ENCODE results near the gene RBBP9. TPM values are rescaled to one million over a fixed set of nuclear protein-coding genes. Genes with fewer than 3 reads are reported as not detected.

Gene RBBP9
- total RNA-seq, 1 experiment from 2014 or later: 12.2 TPM

DNA sequence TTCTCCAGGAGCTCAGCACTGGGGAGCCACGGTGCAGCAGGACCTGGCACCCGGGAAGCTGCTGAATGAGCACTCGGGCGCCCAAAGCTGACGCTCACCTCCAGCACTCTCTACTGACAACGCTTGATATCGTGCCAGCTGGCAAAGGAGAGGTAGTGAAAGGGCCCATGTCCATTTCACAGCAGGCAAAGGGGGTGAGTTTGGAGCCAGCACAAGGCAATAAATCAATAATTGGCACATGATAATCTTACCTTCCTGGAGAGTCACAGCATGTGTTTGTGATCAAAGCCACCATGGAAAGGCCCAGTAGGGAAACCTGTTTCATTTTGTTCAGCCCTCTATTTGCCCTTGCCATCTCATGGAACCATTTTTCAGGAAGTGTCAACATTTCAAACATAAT, 46.9 kb upstream of the RBBP9 start:
- TF ChIP-seq, protein P1, sequence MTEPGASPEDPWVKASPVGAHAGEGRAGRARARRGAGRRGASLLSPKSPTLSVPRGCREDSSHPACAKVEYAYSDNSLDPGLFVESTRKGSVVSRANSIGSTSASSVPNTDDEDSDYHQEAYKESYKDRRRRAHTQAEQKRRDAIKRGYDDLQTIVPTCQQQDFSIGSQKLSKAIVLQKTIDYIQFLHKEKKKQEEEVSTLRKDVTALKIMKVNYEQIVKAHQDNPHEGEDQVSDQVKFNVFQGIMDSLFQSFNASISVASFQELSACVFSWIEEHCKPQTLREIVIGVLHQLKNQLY (CRISPR knock-in tag; IDR thresholded peaks at IDR 0.05): no peak
- TF ChIP-seq, protein P2, sequence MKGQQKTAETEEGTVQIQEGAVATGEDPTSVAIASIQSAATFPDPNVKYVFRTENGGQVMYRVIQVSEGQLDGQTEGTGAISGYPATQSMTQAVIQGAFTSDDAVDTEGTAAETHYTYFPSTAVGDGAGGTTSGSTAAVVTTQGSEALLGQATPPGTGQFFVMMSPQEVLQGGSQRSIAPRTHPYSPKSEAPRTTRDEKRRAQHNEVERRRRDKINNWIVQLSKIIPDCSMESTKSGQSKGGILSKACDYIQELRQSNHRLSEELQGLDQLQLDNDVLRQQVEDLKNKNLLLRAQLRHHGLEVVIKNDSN (CRISPR knock-in tag; IDR thresholded peaks at IDR 0.05): no peak
- TF ChIP-seq, protein P3, sequence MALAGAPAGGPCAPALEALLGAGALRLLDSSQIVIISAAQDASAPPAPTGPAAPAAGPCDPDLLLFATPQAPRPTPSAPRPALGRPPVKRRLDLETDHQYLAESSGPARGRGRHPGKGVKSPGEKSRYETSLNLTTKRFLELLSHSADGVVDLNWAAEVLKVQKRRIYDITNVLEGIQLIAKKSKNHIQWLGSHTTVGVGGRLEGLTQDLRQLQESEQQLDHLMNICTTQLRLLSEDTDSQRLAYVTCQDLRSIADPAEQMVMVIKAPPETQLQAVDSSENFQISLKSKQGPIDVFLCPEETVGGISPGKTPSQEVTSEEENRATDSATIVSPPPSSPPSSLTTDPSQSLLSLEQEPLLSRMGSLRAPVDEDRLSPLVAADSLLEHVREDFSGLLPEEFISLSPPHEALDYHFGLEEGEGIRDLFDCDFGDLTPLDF (CRISPR knock-in tag; IDR thresholded peaks at IDR 0.05): no peak
- no peak for TF ChIP-seq SOX15 (CRISPR knock-in tag; IDR thresholded peaks at IDR 0.05)
- no peak for TF ChIP-seq MXD4 (CRISPR knock-in tag; IDR thresholded peaks at IDR 0.05; ENCODE audit: borderline replicate concordance)
- TF ChIP-seq KAT7 (CRISPR knock-in tag; IDR thresholded peaks at IDR 0.05; ENCODE audit: borderline replicate concordance): no peak
- no peak for TF ChIP-seq ESRRA (CRISPR knock-in tag; IDR thresholded peaks at IDR 0.05; ENCODE audit: borderline replicate concordance)
- TF ChIP-seq, protein P4, sequence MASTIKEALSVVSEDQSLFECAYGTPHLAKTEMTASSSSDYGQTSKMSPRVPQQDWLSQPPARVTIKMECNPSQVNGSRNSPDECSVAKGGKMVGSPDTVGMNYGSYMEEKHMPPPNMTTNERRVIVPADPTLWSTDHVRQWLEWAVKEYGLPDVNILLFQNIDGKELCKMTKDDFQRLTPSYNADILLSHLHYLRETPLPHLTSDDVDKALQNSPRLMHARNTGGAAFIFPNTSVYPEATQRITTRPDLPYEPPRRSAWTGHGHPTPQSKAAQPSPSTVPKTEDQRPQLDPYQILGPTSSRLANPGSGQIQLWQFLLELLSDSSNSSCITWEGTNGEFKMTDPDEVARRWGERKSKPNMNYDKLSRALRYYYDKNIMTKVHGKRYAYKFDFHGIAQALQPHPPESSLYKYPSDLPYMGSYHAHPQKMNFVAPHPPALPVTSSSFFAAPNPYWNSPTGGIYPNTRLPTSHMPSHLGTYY (CRISPR knock-in tag; IDR thresholded peaks at IDR 0.05): no peak
- TF ChIP-seq RORB (CRISPR knock-in tag; IDR thresholded peaks at IDR 0.05): no peak
- no peak for TF ChIP-seq ZNF121 (CRISPR knock-in tag; IDR thresholded peaks at IDR 0.05)
- no peak for TF ChIP-seq SMAD4 (CRISPR knock-in tag; IDR thresholded peaks at IDR 0.05)
- TF ChIP-seq, protein P5, sequence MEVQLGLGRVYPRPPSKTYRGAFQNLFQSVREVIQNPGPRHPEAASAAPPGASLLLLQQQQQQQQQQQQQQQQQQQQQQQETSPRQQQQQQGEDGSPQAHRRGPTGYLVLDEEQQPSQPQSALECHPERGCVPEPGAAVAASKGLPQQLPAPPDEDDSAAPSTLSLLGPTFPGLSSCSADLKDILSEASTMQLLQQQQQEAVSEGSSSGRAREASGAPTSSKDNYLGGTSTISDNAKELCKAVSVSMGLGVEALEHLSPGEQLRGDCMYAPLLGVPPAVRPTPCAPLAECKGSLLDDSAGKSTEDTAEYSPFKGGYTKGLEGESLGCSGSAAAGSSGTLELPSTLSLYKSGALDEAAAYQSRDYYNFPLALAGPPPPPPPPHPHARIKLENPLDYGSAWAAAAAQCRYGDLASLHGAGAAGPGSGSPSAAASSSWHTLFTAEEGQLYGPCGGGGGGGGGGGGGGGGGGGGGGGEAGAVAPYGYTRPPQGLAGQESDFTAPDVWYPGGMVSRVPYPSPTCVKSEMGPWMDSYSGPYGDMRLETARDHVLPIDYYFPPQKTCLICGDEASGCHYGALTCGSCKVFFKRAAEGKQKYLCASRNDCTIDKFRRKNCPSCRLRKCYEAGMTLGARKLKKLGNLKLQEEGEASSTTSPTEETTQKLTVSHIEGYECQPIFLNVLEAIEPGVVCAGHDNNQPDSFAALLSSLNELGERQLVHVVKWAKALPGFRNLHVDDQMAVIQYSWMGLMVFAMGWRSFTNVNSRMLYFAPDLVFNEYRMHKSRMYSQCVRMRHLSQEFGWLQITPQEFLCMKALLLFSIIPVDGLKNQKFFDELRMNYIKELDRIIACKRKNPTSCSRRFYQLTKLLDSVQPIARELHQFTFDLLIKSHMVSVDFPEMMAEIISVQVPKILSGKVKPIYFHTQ (CRISPR knock-in tag; IDR thresholded peaks at IDR 0.05): no peak
- TF ChIP-seq NR3C1 (CRISPR knock-in tag; conservative IDR thresholded peaks at IDR 0.05; ENCODE audit: low read depth): no peak
- TF ChIP-seq, protein P6, sequence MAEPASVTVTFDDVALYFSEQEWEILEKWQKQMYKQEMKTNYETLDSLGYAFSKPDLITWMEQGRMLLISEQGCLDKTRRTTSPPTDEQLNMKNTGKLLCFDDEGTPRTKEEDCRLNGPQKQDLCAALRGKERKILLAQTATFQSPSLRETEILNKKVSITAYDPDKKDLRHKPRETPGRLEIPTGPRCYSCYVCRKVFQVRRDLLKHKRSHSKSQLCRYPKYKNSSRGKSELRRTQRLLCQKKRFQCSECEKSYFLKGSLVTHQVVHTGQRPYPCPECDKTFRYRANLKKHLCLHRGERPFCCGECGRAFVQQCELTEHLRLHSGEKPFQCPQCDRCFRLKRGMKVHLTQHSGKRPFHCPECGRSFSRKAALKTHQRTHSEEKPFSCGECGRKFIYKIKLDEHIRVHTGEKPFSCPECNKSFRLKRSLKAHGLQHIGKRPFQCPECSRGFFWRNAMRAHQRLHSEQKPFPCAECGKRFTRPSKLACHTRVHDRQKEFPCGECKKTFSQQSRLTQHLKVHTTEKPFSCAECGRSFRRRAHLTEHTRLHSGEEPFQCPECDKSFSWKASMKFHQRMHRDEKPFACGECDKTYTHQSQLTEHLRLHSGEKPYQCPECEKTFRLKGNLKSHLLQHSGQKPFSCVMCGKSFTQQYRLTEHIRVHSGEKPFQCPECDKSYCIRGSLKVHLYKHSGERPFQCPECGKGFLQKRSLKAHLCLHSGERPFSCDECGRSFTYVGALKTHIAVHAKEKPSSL (CRISPR knock-in tag; conservative IDR thresholded peaks at IDR 0.05): no peak
- Mint-ChIP-seq H3K9me3 (no peaks in the 10 kb centered on the region), H3K4me3 (no peak overlapping the region), H3K4me1 (no peaks in the 10 kb centered on the region), H3K27ac (no peak overlapping the region), H3K27me3 (ENCODE audit: low read depth) (no peaks in the 10 kb centered on the region), H3K36me3 (peaks cover 55% of the 10 kb centered on the region)
- ChIA-PET POLR2A (no interaction called here), CTCF (no interaction called here)
- DNase-seq (ENCODE audit: low spot score) (no peak), ATAC-seq (no peak)

DNA sequence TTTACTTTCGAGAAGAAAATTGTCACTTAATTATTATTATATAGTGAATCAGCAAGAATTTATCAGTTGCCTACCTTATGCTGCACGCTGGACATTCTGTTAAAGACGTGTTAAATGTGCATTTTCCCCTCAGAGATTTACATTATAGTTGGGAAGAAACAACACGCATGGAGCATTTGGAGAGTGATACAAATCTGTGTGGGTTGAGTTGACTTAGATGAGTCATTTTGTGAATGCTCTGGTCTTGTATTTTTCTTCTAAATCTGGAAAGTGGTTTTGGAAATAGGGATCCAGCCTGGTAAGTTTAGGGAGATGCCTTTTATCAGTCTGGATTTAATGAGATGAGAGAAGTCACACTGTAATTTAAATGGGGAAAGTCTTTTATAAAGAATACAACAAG, 46.2 kb upstream of the RBBP9 start:
- Mint-ChIP-seq H3K4me3 (no peak overlapping the region), H3K4me1 (no peaks in the 10 kb centered on the region), H3K36me3 (peaks cover 56% of the 10 kb centered on the region), H3K27ac (no peak overlapping the region), H3K27me3 (ENCODE audit: low read depth) (no peaks in the 10 kb centered on the region), H3K9me3 (no peaks in the 10 kb centered on the region)
- DNase-seq (ENCODE audit: low spot score) (no peak), ATAC-seq (no peak)
- ChIA-PET POLR2A (no interaction called here), CTCF (no interaction called here)
- TF ChIP-seq ZNF121 (CRISPR knock-in tag; IDR thresholded peaks at IDR 0.05) (no peak), ESRRA (CRISPR knock-in tag; IDR thresholded peaks at IDR 0.05; ENCODE audit: borderline replicate concordance) (no peak), NR2C2 (CRISPR knock-in tag; IDR thresholded peaks at IDR 0.05) (no peak), NFE2L1 (CRISPR knock-in tag; IDR thresholded peaks at IDR 0.05) (no peak), CREB1 (CRISPR knock-in tag; IDR thresholded peaks at IDR 0.05) (no peak), ZNF416 (CRISPR knock-in tag; IDR thresholded peaks at IDR 0.05) (no peak)
- TF ChIP-seq, protein P7, sequence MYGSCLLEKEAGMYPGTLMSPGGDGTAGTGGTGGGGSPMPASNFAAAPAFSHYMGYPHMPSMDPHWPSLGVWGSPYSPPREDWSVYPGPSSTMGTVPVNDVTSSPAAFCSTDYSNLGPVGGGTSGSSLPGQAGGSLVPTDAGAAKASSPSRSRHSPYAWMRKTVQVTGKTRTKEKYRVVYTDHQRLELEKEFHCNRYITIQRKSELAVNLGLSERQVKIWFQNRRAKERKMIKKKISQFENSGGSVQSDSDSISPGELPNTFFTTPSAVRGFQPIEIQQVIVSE (CRISPR knock-in tag; IDR thresholded peaks at IDR 0.05; ENCODE audit: borderline replicate concordance): no peak
- TF ChIP-seq, protein P8, sequence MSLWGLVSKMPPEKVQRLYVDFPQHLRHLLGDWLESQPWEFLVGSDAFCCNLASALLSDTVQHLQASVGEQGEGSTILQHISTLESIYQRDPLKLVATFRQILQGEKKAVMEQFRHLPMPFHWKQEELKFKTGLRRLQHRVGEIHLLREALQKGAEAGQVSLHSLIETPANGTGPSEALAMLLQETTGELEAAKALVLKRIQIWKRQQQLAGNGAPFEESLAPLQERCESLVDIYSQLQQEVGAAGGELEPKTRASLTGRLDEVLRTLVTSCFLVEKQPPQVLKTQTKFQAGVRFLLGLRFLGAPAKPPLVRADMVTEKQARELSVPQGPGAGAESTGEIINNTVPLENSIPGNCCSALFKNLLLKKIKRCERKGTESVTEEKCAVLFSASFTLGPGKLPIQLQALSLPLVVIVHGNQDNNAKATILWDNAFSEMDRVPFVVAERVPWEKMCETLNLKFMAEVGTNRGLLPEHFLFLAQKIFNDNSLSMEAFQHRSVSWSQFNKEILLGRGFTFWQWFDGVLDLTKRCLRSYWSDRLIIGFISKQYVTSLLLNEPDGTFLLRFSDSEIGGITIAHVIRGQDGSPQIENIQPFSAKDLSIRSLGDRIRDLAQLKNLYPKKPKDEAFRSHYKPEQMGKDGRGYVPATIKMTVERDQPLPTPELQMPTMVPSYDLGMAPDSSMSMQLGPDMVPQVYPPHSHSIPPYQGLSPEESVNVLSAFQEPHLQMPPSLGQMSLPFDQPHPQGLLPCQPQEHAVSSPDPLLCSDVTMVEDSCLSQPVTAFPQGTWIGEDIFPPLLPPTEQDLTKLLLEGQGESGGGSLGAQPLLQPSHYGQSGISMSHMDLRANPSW (CRISPR knock-in tag; conservative IDR thresholded peaks at IDR 0.05; ENCODE audit: low read depth): no peak
- TF ChIP-seq, protein P9, sequence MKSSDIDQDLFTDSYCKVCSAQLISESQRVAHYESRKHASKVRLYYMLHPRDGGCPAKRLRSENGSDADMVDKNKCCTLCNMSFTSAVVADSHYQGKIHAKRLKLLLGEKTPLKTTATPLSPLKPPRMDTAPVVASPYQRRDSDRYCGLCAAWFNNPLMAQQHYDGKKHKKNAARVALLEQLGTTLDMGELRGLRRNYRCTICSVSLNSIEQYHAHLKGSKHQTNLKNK (CRISPR knock-in tag; IDR thresholded peaks at IDR 0.05): no peak
- TF ChIP-seq, protein P4 (CRISPR knock-in tag; IDR thresholded peaks at IDR 0.05): no peak

All from WTC11 (cell line).